Thoracic aorta (tissue), 2 donors: ENCODE results near the gene CARD8. TPM values are rescaled to one million over a fixed set of nuclear protein-coding genes. Genes with fewer than 3 reads are reported as not detected.
"Not testable (repeated sequence)": the region's sequence is repeated elsewhere in the genome, so short reads cannot be mapped to it uniquely, and the experiment has no call there.

Experiments used
- ATAC-seq: fragments of 150-250 bp; one replicate; pipeline ENCODE4 v1.8.0; 2017; ENCODE audit warnings: low read depth; ENCODE audit not compliant: insufficient number of reproducible peaks, low FRiP score
- DNase-seq: peaks from one replicate; pipeline ENCODE4 v3.0.0-alpha.2; 2020; ENCODE audit warnings: low spot score
- H3K27ac ChIP-seq, 2 donors: fragments of 200-600 bp; sonication (generic); 1 replicate in 1 of 2; 2 replicates in 1 of 2; pipeline ENCODE4 v1.5.1; 2016; ENCODE audit warnings: mild to moderate bottlenecking in 2 of 2, moderate library complexity in 2 of 2
- H3K27me3 ChIP-seq: fragments of 200-600 bp; sonication (generic); replicated peaks from 2 replicates; pipeline ENCODE4 v1.6.0; 2016; ENCODE audit warnings: mild to moderate bottlenecking; ENCODE audit not compliant: insufficient read depth
- H3K36me3 ChIP-seq: fragments of 200-600 bp; sonication (generic); one replicate; pipeline ENCODE4 v1.5.1; 2016
- H3K4me1 ChIP-seq, 2 donors: fragments of 200-600 bp; sonication (generic); 1 replicate in 1 of 2; 2 replicates in 1 of 2; pipeline versions ENCODE4 v1.5.1 to v1.6.0; 2016; ENCODE audit warnings: low read depth in 2 of 2, mild to moderate bottlenecking in 1 of 2; ENCODE audit not compliant: control insufficient read depth in 1 of 2
- H3K4me3 ChIP-seq: fragments of 200-600 bp; sonication (generic); 2 replicates; pipeline ENCODE4 v1.5.1; 2016; ENCODE audit warnings: mild to moderate bottlenecking
- H3K9me3 ChIP-seq: fragments of 200-600 bp; sonication (generic); 2 replicates; pipeline ENCODE4 v1.5.1; 2016
- total RNA-seq, 2 donors: library from RNA; depleted of rRNA; stranded (reverse); fragments of >200 nt; gene quantifications; one replicate each; pipeline versions ENCODE4 v1.1.0 to v1.2.3, GENCODE V29; 2016
- TF ChIP-seq, protein P1 (sequence below): fragments of 200-600 bp; sonication (generic); IDR thresholded peaks from one replicate; pipeline ENCODE4 v1.5.1; 2019; ENCODE audit warnings: antibody characterized with exemption

The CARD8 gene
- total RNA-seq, 2 donors from 2014 or later: 40.8 to 50.9 TPM

GRCh38 chr19:48249502-48250014 is 6.2 kb downstream of the CARD8 start:
- Histone ChIP-seq H3K36me3 (peaks cover 10% of the 10 kb centered on the region), H3K27ac (peak overlapping the region in 1 of 2 donors; percentile 55), H3K4me3 (peak overlapping the region; percentile 68), H3K4me1 (peaks cover 1 to 6% of the 10 kb centered on the region in 2 donors), H3K9me3 (no peaks in the 10 kb centered on the region), H3K27me3 (no peaks in the 10 kb centered on the region)
- TF ChIP-seq, protein P1, sequence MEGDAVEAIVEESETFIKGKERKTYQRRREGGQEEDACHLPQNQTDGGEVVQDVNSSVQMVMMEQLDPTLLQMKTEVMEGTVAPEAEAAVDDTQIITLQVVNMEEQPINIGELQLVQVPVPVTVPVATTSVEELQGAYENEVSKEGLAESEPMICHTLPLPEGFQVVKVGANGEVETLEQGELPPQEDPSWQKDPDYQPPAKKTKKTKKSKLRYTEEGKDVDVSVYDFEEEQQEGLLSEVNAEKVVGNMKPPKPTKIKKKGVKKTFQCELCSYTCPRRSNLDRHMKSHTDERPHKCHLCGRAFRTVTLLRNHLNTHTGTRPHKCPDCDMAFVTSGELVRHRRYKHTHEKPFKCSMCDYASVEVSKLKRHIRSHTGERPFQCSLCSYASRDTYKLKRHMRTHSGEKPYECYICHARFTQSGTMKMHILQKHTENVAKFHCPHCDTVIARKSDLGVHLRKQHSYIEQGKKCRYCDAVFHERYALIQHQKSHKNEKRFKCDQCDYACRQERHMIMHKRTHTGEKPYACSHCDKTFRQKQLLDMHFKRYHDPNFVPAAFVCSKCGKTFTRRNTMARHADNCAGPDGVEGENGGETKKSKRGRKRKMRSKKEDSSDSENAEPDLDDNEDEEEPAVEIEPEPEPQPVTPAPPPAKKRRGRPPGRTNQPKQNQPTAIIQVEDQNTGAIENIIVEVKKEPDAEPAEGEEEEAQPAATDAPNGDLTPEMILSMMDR: no peak
- no peak for DNase-seq
- no peak for ATAC-seq

DNA sequence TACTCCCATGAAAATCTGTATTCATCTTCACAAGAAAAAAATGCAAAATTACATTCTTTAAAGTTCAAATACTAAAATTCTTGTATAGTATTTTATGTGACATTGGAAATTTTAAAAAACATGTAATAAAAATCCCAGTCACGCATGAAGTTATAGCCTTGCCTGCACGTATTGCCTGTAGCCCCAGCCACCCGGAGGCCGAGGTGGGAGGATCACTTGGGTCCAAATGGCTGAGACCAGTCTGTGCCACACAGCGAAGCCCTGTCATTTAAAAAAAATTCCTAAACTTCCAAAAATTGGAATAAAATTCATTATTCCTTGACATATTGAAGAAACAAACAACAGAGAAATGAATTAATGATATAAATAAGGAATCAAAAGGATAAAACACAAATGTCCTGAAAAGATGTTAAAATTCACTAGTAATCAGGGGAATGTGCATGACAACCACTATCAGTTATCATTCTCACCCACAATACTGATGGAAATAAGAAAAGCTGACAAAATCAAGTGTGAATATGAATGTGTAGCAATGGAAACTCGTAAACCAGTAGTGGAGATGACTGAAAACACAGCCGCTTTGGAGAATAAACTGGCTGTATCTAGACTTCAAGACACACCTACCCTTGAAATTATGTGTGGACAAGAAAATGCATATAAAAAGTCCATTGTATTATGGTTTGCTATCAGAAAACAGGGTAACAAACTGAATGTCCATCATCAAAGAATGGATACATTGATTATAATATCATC is 7.5 kb downstream of the CARD8 start:
- Histone ChIP-seq H3K27me3 (no peaks in the 10 kb centered on the region), H3K9me3 (no peaks in the 10 kb centered on the region), H3K4me3 (peak overlapping the region; percentile 68), H3K27ac (no peak overlapping the region), H3K36me3 (peaks cover 10% of the 10 kb centered on the region), H3K4me1 (no peaks in the 10 kb centered on the region)
- TF ChIP-seq, protein P1: no peak
- DNase-seq: no peak
- no peak for ATAC-seq

- Histone ChIP-seq H3K27ac (no peak overlapping the region), H3K4me1 (no peaks in the 10 kb centered on the region), H3K36me3 (peaks cover 10% of the 10 kb centered on the region), H3K9me3 (no peaks in the 10 kb centered on the region), H3K4me3 (no peak overlapping the region), H3K27me3 (no peaks in the 10 kb centered on the region)
- ATAC-seq (no peak), DNase-seq (no peak)
- TF ChIP-seq, protein P1: no peak
Observed at GRCh38 chr19:48247212-48247611, 8.5 kb downstream of the CARD8 start.

- Histone ChIP-seq H3K4me3 (no peak overlapping the region), H3K27me3 (no peaks in the 10 kb centered on the region), H3K27ac (no peak overlapping the region), H3K9me3 (no peaks in the 10 kb centered on the region), H3K4me1 (no peaks in the 10 kb centered on the region), H3K36me3 (peaks cover 10% of the 10 kb centered on the region)
- TF ChIP-seq, protein P1: no peak
- ATAC-seq: no peak
- no peak for DNase-seq
Observed at GRCh38 chr19:48246101-48246500, 9.6 kb downstream of the CARD8 start.

DNA sequence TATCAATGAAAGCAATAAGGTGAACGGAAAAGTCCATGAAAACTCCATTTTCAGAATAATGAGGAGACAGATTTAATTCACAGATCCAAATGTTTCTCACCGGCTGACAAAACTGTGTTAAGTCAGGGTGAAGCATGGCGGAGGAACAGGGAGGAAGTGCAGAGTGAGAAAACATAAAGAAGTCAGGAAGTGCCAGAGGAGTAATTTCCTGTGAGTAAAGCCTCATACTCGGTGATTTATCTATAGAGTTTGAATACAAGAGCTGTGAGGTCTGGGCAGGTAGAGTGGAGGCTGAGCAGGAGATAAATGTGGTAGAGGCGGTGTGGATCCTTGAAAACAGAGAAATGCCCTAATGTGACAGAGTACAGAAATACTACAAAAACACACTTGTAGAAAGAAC is 11.4 kb downstream of the CARD8 start:
- Histone ChIP-seq H3K4me1 (no peaks in the 10 kb centered on the region), H3K27me3 (no peaks in the 10 kb centered on the region), H3K4me3 (no peak overlapping the region), H3K27ac (no peak overlapping the region), H3K9me3 (no peaks in the 10 kb centered on the region), H3K36me3 (peaks cover 15% of the 10 kb centered on the region)
- DNase-seq (no peak), ATAC-seq (no peak)
- TF ChIP-seq, protein P1: no peak

DNA sequence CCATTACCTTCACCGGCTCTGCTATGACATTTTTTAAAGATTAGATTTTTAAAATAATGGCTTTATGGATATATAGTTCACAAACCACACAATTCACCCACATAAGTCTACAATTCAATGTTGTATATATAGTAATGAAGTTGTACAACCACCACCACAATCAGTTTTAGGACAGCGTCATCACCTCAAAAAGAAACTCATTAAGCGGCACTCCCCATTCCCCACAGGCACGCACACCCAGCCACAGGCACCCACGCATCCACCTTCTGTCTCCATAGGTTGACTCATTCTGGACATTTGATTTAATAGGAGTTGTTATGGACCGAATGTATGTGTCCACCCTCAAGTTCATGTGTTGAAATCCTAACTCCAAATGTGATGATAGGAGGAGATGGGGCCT is 13.9 kb downstream of the CARD8 start:
- not testable (repeated sequence) for DNase-seq, ATAC-seq, H3K9me3 ChIP-seq, H3K4me1 ChIP-seq, H3K27me3 ChIP-seq, H3K27ac ChIP-seq, H3K36me3 ChIP-seq, H3K4me3 ChIP-seq
